HK-2 (cell line): ENCODE measurements around the gene YBX2.

ENCODE experiments used
- DNase-seq: peaks from one replicate; pipeline ENCODE4 v3.0.0-alpha.2; 2018; ENCODE audit not compliant: unreplicated experiment

Gene YBX2

DNA sequence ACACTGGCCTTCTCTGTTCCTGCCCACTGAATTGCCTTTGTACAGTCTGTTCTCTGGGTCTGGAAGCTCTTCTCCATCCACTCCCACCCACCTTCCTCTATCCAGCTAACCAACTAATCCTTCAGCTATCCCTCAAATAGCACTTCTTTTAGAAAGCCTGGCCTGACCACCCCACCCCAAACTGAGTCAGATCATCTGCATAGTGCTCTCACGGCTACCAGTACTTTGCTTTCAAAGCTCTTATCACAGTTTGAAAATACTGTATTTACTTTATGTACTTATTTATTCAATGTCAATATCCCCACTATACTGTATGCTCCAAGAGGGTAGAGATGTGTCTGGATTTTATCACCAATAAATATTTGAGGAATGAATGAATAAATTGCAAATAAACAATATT, 27.7 kb downstream of the YBX2 start:
- no peak for DNase-seq

DNA sequence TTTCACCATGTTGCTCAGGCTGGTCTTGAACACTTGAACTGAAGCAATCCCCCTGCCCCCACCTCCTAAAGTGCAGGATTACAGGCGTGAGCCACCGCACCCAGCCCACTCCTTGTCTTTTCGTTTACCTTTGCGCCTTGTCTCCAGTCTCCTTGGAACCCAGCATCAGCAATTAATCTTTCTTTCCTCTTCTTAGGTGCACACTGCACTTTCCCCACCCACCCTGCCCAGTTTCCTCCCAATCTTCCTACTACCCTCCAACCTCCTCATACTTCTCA, 30.7 kb downstream of the YBX2 start:
- no peak for DNase-seq

DNA sequence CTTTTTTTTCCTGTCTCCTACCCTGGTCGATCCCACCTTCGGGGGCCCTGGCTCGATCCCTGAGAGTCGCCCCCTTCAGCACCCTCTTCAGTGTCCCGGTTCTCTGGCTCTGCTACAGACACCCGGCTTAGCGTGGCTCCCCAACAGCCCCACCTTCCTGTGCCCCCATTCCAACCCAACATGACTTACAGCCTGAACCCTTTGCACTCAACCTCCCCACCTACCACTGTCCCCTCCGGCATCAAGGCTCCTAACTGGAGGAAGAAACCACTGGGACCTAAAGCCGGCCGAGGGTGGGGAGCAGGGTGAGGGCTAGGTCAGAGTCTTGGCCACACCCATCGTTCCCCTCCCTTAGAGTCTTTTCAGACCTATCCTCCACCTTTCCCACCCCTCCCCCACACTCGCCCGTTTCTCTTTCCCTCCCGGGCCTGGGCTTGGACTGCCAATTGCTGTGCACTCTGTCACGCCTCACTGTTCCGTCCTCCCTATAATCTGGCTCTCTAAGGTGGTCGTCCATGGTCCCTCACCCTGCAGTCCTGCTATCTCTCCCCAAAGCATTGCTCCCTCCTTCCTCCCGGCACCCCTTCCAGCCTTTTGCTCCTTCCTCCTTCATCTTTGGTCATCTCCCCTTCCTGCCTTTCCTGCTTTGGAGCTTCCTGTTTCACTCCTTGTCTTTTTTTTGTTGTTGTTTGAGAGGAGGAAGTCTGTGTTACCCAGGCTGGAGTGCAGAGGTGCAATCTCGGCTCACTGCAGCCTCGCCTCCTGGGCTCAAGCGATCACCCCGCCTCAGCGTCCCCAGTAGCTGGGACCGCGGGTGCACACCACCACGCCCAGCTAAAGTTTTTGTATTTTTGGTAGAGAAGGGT, 31.3 kb downstream of the YBX2 start:
- no peak for DNase-seq

DNA sequence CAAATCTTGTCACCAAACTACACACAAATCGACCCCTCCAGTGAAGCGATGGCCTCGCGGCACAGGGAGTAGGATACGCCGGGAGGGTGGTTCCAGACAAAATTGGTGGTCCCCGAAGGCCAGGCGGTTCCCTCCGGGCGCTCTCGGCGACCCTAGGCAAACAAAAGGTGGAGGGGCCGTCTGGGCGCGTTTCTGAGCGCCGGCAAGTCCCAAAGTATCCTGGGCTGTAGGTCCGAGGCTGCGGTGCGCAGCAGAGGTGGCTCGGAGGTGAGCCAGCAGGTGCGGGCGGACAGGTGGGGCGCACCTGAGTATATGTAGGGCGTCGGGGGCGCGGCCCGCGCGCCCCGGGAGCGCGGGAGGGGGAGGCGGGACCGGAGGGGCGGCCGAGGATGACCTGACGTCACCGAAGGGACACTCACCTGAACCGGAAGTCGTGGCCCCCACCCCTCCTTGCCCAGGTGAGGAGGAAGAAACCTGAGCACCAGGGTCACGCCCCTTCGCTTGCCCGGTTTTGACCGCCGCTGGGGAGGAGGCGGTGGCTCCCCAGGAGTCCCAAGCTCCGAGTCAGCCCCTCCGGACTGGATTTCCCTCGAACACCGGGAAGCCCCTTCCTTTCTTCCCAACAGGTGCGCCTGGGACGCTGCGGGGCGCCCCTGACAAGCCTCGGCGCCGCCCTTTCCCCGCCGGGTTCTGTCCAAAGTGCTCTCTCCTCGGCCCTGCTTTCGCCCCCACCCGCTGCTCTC, 32.1 kb downstream of the YBX2 start, which contains the start of gene CLDN7:
Gene CLDN7 (minus strand): TSS at position 287 of the 743 bp plus-strand sequence. CDS start 435 bp downstream, outside the sequence.
- no peak for DNase-seq

DNA sequence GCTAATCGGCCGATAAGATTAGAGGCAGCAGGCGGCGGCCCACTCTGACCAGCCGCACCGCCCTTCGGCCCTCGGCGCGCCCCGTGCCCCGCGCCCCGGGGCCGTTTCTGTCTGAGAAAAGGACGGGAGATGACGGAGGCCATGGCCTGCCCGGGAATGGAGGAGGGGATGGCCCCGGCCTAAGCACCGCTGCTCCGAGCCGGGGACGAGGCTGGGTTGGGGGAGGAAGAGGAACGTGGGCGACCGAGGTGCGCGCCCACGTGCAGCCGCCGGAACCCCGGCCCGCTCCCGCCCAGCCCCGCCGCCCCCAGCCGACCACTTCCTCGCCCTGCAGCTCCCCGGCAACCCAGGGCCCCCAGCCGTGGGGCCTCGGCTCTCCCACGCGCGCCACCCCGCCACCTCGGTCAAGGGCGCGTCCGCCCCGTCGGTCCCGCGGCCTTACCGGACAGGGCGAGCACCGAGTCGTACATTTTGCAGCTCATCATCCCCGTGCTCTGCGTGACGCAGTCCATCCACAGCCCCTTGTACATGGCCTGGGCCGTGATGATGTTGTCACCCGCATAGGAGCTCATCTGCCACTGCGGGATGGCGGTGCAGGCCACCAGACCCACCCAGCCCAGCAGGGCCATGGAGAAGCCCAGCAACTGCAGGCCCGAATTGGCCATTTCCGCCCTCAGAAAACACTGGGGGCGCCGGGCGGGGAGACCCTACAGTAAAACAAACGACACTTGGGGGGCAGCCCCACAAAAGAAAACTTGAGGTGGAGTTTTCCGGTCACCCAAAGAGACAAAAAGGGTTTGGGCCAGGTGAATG, 32.9 kb downstream of the YBX2 start:
- no peak for DNase-seq

DNA sequence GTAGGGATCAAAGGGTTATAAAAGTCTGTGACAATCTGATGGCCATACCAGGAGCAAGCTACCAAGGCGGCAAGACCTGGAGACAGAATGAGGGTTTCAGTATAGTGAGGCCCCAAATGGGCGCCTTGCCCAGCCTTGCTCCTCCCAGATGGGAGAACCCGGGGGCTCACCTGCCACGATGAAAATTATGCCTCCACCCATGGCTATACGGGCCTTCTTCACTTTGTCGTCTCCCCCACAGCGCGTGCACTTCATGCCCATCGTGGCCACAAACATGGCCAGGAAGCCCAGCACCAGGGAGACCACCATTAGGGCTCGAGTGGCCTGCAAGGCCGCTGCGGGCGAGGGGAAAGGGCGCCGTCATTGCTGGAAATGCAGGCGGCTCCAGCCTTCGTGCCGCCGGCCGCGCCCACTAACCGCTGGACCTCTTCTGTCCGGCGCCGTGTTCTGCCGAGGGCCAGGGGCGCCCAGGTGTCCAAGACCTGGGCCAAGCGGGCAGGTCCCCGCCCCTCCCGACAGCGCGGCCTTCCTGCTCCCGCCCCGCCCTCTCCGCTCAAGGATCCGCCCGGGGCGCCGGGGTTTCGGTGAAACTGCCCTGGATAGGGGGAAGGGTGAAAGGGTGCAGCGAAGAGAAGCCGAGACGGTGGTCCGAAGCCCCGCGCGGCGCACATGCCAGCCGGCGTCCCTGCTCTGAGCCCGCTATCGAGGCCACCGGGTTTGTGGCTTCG, 33.6 kb downstream of the YBX2 start:
- no peak for DNase-seq

DNA sequence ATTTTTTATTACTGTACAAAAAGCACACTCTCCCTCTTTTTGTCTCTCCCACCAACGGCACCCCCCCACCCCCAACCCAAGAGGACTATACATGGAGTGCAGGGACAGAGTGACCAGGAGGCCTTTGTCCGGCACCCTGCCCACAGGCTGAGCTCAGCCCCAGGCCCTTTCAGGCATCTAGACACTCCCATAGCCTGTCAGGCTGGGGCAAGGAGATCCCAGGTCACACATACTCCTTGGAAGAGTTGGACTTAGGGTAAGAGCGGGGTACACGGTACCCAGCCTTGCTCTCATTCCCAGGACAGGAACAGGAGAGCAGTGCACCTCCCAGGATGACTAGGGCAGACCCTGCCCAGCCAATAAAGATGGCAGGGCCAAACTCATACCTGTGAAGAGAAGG, 34.3 kb downstream of the YBX2 start:
- DNase-seq, result no peak

DNA sequence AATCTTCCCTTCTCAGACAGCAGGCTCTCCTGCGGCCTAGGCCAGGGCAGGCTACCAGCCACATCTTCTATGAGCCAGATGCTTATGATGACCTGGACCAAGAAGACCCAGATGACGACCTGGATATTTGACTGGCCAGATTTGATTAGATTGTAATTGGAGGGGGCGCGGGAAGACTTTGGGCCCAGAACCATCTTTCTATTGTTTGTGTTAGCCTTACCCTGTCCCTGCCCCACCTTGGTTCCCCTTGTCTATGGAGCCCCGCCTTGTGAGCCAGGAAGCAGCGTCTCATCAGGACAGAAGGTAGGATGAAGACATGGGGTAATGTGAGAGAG, 34.9 kb downstream of the YBX2 start:
- DNase-seq, result no peak

DNA sequence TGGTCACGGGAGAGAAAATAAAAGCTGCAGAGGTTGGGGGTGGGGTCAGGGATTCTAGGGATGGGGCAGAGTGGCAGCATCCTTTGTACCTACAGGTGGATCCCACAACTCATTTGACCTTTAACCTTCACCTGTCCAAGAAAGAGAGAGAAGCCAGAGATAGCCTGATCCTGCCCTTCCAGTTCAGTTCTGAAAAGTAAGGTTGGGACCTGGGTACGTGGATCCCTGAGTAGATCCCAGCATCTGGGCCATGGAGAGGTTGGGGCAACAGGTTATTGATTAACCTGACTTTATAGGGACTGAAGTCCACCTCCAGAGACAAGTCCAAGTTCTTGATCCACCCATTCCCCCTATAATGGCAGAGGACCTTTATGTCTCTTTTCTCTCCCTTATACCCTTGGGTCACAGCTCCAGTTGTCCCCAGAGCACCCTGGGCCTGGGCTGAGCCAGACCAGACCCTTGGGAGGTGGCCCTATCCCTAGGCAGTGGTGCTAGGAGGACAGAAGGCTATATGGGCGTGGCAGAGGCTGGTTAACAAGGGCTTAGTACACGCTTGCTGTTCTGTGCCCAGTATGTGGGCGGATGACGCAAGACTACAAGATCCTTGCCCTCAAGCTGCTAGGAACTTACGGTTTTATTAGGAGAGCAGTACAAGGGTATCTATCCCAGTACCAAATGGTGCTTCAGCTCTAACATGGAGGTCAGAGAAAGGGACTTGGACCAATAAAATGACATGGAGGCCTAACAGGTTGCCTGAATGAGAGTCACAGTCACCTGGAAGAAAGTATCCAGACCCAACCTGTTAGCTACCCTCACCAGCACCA, 35.5 kb downstream of the YBX2 start:
- DNase-seq, result no peak

DNA sequence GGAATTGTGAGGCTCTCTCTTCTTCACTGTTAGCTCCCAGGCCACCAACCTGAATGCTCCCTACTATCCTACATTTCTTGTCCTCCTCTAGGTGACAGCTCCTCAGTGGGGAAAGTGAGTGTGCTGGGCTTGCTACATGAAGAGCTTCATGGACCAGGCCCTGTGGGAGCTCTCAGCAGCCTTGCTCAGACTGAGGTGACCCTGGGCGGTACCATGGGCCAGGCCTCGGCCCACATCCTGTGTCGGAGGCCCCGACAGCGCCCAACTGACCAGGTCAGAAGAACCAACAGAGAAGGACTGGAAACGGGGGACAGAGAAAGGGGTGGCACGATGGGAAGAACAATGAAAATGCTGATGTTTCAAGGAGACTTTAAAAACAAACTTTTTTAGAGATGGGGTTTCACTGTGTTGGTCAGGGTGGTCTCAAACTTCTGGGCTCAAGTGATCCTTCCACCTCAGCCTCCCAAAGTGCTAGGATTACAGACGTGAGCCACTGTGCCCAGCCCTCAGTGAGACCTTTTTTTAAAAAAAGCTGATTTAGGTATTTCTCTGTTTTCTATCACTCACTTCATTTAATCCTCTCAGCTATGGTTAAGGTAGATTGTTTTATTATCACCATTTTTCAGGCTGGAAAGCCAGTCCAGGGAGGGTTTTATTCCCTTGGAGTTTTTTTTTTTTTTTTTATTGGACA, 37.5 kb downstream of the YBX2 start:
- DNase-seq, result no peak

DNA sequence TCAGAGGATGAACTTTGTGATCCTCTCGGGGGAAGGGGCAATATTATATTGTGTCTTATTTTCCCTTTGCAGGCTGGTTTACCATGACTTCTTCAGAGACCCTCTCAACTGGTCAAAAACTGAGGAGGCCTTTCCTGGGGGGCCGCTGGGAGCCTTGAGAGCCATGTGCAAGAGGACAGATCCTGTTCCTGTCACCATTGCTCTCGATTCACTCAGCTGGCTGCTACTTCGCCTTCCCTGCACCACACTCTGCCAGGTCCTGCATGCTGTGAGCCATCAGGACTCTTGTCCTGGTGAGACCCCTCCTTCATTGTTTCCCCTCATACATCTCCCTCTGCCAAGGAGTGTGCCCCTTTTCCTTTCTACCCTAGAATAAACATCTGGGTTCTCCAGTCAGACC, 39.9 kb downstream of the YBX2 start:
- no peak for DNase-seq

DNA sequence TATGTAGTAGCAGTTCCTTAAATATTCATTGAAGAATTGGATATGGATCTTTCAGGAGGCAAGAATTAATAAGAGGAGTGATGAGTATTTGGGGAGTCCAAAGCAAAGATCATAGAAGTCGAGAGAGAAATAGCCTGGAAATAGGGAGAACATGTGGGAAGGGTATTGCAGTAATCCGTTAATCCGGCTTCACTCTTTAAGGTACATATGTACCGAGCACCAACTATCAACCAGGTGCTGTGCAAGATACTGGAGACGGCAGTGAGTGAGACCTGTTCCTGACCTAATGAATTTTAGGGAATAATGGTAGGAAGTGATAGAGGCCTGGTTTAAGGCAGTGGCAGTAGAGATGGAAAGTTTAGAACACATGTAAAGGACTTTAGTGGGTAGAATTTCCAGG, 41.4 kb downstream of the YBX2 start:
- no peak for DNase-seq

DNA sequence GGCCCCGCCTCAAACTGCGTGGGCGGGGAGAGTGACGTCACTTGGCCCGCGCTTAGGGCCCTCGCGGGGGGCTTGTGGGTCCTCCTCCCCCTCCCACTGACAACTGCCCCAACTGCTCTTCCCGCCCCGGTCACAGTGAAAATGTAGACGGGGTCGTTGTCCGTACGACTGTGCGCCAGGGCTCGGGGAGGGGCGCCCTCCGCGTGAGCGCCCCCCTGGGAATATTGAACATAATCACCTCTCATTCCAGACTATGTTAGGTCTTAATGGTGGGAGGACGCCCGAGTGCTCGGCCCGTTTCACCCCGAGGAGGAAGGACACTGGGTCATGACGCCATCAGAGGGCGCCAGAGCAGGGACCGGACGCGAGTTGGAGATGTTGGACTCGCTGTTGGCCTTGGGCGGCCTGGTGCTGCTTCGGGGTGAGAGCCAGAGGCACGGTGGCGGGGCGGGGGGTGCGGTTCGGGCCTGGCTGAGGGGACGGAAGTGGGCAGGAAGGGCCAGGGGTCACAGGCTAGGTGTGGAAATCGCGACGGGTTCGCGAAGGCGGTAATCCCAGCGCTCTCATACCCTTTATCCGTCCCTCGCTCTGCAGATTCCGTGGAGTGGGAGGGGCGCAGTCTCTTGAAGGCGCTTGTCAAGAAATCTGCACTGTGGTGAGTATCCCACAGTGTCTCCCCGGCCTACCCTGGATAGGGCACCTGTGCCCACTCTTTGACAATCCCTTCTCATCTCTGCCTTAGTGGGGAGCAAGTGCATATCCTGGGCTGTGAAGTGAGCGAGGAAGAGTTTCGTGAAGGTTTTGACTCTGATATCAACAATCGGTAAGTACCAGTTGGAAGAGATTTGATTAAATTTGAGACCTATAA, 42.0 kb downstream of the YBX2 start, which contains the start of gene ELP5:
Gene ELP5 (plus strand): TSS at position 40 of the 868 bp plus-strand sequence. CDS start 336 bp downstream, at position 376.
- DNase-seq, result peak; percentile 93

DNA sequence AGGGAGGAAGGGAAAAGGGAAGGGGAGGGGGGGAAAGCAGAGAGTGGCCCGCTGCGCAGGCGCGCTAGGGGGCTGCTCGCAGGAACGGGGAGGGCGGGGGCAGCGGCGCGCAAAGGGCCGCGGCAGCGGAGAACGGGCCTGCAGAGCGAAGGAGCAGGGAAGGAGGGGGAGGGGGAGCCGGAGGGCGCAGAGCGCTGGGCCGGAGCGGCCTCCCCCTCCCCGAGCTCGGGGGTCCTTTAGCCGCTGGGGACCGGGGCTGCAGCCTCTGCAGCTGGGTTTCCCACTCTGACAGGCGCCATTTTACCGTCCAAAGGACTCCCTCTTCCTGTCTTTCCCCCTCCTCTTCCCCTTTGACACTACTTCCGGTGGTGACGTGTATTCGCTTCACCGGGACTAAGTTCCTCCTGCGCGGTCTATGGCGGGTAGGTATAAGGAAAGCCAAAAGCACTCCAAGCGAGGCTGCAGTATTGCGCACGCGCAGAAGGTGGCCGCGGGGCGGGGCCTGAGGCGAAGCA, 42.7 kb downstream of the YBX2 start, which contains the start of gene CTDNEP1:
Gene CTDNEP1 (minus strand): TSS at position 74 of the 515 bp plus-strand sequence. CDS start 438 bp downstream, outside the sequence.
- DNase-seq, result peak; percentile 99

DNA sequence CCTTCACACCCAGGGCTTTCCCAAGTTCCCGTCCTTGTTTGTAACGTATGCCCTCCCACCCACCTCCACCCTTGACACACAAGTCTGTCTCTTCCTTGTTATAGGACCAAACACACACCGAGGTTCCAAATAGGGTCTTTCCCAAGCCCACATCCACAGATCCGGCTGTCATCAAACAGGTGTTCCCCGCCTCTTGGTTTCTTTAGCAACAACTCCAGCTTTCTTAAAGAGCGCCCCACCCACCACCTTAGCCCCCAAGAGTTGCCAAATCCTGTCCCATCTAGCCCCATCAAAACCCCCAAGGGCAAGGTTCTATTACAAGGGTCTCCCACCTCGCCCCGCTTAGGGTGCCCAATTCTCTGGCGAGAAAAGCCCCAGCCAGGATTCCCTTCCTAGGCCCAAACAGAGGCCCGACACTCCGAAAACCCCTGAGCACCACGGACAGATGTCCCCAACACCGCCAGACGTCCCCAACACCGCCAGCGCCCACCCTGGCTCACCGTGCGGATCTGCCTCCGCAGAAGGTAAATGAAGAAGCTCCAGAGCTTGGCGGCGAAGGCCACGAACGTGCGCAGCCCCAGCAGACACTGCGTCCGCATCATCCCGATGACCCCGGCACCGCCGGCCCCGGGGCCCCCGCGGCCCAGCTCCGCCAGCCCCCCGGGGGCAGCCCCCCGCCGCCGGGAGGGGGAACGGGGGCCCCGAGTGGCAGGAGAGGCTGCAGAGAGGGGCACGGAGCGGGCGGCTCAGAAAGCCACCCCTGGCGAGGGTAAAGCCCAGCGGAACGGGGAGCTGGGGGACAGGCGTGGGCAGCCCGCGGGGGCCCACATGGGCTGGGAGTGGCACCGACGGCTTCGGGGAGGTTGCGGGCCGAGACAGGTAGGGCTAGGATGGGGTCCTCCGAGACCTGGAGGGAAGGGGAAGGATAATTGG, 43.5 kb downstream of the YBX2 start:
- no peak for DNase-seq

DNA sequence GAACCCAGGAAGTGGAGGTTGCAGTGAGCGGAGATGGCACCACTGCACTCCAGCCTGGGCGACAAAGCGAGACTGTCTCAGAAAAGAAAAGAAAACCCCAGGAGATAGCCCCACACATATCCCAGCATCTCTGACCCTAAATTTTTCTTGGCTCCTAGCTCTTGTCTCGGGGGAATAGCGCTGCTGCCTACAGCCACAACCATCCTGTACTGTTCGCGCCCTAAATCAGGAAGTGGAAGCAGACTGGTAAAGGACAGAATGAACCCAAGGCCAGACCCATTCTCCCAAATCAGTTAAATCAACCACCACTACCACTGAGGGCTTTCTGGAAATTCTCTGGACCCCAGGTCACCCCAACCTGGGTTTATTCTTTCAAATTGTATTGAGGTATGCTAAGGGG, 44.6 kb downstream of the YBX2 start:
- DNase-seq, result no peak

DNA sequence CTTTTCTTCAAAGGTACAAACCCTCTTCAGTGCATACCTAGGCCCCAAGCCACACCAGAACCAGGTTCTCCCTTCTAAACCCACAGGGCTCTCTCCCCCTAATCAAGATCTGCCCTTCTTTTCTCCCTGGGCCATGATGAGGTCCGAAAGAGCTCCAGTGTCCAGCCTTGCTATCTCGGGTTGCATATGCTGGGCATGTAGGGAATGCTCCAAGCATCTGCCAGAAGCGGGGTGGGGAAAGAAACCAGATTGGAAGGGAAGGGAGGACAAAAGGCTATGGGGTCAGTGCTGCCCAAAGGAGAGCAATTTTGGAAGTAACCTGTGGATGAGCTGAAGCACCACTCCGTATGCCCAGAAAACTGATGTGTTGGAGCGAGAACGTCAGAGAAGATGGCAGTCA, 45.2 kb downstream of the YBX2 start:
- DNase-seq, result no peak

DNA sequence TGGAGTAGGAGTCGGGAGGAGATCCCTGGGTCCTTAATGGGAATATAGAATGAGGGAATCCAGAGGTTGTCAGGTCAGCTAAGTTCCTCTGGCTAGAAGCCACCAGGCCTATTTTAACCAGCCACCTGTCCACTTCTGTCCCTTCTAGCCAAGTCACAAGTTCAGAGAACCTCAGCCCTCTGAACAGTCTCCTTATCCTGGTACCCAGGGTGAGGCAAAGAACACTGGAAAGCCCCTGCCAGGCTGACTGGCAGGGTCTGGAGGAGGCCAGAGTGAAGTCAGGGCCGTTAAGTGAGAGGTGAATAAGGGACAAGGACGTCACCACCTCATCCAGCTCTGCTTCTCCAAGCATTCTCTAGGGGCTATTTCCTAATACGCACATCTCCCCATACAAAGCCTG, 45.6 kb downstream of the YBX2 start:
- DNase-seq, result no peak
